CD1c-positive myeloid dendritic cell (primary cell): ENCODE measurements around the gene SIDT2.

ENCODE experiments used
- DNase-seq: peaks from one replicate; pipeline ENCODE4 v3.0.0-alpha.2; 2016; ENCODE audit errors: extremely low spot score

Gene SIDT2

GRCh38 chr11:117221775-117222517, 43.4 kb downstream of the SIDT2 start:
- no peak for DNase-seq

- DNase-seq, result no peak
Observed at GRCh38 chr11:117222991-117223740, 44.6 kb downstream of the SIDT2 start.

DNA sequence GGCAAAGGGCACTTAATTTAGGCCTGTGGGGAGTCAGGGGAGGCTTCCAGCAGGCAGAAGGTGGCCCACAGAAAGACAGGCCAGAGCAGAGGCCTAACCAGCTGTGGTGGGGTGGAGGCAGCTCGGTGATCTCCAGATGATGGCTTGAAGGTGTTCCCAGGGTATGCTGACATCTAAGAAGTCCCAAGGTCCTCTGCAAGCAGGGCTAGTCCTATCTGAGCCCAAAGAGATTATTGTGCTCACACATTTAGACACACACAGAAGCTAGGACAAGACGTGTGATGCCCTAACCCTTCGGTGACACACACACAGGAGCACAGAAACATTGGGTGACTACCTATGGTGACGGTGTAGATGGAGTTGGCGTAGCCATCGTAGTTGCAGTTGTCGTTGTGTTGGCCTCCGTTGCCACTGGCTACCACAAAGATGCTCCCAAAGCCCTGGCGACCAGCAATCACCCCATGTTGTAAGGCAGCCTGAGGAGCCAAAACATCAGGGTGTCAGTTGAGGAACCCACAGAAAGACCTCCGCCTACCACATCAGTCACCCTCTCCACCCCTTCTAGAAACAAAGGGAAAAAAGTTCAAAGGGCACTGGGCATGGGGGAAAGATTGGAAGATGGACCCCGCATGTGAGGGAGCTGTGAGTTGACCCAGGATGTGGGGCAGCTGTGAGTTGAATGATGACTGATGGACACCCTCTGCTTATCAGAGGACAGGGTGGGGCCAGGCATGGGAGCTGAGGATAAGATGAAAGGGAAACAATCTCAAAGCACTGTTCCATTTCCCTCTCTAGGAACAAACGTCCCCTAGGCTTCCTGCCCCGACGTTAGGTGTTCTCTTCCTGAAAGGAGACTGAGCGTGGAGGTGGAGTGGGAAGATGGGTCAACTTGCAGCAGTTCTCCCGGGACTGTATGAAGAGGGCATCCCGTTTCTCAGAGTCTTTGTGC, 45.5 kb downstream of the SIDT2 start:
- no peak for DNase-seq

GRCh38 chr11:117225553-117226170, 47.1 kb downstream of the SIDT2 start:
- DNase-seq, result no peak

DNA sequence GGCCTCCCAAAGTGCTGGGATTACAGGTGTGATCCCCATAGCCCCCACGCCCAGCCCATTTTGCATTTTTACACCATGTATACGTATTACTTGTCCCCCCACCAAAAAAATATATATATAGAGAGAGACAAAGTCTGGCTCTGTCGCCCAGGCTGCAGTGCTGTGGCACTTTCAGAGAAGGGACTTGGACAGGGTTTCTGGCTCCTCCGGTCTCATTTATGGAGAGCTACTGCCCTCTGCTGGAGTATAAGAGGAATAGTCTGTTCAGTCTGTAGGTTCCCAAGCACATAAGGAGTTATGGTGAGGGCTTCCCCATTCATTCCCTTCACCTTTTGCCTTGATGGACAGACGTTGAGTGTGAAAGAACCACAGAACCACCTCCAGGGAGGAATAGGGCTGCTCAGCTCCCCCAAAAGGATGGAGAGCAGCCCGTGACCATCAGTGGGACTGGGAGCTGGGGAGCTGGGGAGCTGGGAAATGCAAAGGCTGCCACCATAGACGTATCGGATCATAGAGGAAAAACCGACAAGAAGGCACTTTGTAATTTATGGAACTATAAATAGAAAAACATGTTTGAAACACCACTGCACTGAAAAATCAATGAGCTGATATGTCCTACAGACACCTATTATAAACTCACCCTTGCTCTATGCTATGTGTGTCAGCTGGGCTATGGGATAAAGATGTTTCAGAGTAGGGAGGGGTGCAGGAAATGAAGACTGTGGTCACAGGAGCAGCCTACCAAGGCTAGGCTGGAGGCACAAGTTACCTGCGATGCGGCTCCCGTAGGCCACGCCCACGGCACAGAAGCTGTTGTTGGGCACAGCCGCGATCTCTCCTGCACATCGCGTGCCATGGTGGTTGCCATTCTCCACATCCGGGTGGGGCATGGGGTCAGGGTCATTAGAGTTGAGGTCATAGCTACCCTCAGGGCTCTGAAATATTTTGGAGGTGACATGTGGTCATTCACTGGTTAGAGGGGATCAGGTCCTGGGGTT, 48.1 kb downstream of the SIDT2 start:
- DNase-seq, result peak; percentile 81

DNA sequence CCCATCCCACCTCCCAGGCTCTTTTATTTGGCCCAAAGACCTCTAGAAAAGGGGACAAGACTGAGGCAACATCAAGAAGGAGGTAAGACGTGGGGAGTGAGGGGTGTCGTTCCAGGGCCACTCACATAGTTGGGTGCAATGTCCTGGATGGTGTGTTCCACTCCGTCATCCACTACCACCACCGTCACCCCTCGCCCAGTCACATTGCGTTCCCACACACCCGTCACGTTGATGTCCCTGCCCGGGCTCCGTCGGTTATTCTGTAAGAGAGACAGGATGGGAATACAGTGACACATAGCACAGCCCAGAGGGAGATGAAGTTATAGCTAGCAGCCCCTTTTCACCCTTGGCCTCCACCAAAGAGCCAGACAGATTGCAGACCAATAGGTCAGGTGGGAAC, 49.5 kb downstream of the SIDT2 start:
- DNase-seq, result no peak

DNA sequence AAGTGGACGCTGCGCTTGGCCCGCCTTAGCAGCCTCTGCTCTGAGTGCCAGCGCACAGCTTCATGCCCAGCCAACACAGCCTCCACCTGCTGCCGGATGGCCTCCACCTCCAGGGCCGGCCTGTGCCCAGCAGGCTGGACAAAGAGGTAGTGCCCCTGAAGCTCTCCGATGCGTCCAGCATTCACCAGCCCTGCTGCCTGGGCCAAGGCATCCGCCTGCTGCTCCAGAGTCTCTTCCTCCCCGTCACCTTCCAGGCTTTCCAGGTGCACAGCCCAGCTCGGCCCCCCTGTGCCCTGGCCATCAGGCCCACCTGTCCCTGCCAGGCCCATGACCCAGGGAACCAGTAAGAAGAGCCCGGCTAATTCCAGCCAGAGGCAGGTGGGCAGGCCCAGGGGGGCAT, 50.9 kb downstream of the SIDT2 start:
- DNase-seq, result no peak

- no peak for DNase-seq
Observed at GRCh38 chr11:117229931-117230285, 51.4 kb downstream of the SIDT2 start.

DNA sequence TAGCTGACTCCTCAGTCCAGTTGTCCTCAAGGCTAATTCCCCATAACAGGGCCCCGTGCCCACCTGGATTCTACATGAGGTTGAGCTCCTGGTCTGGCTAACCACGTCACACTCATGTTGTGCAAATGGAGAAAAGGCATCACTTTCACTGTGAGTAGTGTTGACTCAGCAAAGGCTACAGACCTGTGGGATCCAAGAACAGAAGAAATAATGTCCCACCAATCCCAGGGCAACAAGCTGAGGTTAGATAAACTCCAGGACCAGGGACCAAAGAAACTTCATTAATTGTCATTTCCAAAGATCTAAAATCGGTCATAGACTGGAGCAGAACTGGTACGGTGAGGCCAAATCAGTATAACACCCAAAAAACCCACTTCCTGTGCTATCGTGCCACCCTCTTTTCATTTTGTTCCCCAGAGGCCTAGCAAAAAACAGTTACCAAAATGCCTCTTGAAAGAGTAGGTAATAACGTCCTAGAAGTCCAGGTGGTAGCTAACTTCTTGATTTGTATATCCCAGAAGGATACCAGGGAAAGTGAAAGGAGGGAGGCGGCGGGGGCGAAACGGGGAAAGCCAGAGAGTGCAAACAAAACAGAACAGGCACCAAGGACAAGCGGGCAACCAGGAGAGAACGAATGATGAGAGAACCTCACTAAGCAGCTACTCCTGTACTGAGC, 51.9 kb downstream of the SIDT2 start:
- DNase-seq, result peak; percentile 12

DNA sequence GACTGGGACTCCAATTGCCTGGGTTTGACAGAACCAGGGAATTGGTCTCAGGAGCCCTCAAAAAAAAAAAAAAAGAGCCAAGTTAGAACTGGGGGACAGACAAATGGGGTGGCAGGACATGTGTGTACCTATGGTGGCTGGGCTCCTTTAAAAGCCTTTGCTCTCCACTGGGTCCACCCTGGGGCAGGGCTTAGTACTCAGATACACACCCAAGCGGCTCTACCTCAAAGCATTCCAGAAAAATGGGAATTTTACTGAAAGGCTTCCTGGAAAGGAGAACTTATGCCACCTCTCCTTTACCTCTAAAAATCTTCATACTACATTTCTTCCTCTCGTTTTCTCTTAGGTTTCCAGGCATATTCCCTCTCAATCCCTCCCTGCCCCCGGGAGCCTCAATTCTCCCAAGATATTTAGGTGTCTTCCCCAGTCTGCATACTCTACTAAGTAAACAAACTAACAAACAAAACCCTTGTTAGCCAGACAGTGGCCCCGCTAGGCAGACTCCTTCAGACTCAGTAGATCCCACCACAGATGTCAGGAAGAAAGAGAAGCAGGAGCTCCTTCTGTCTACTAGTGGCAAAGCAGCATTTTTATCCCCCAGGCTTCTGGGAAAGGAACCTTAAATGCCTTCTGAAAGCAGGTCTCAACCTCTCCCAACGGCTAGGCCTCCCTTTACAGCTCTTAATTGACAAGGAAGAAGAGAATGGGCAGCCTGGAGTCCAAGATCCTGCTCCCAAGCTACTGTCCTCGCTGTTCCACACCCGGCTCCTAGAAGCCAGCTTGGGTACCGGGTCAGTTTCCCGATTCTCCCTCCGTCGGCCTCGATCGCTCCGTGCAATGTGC, 52.7 kb downstream of the SIDT2 start:
- DNase-seq, result no peak

- DNase-seq, result no peak
Observed at GRCh38 chr11:117231842-117232091, 53.2 kb downstream of the SIDT2 start, which contains the start of gene PCSK7. PCSK7 (minus strand) TSS chr11:117232073; CDS start chr11:117229844, 2,229 bp downstream.

GRCh38 chr11:117232092-117232878, 53.7 kb downstream of the SIDT2 start, which contains the start of gene RNF214:
RNF214 (plus strand) TSS chr11:117232671; CDS start chr11:117234273, 1,602 bp downstream.
- peak; percentile 90 for DNase-seq

GRCh38 chr11:117232911-117233409, 54.4 kb downstream of the SIDT2 start:
- no peak for DNase-seq

GRCh38 chr11:117238221-117238620, 59.7 kb downstream of the SIDT2 start:
- no peak for DNase-seq

DNA sequence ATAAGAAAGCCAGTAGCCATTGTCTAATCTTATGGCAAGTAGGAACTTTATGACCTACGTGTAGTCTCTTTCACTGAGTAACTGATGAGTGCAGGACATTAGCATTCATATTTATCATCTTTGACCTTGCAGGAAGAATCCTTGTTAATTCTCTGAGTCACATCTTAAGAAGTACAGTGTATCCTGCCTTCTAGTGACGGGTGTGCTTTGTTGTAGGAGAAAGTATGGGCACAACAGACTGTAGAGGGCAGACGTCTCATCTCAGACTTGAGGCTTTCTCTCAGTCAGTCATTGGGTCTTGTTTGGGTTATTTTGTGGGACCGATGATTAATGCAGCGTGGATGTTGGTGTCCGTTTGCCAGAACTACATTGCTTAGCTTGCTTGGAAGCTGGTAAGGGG, 60.8 kb downstream of the SIDT2 start:
- no peak for DNase-seq
